A549 (cell line): ENCODE data around the gene RAD9A. TPM values are rescaled to one million over a fixed set of nuclear protein-coding genes. Genes with fewer than 3 reads are reported as not detected.

Experiments
- ATAC-seq, 2 experiments: fragments of 200-7000 bp in 1 of 2; fragments of >200 bp in 1 of 2; cut with Nextera tagmentation in 1 of 2; cut with Tn5 transposase in 1 of 2; 3 replicates each; pipeline versions ENCODE4 v1.8.0 to v1.9.1; 2018 to 2020; ENCODE audit warnings: mild to moderate bottlenecking in 1 of 2, moderate library complexity in 1 of 2
- CTCF ChIA-PET: fragments of 300-600 bp; sonication (Branson Sonifier 250); formaldehyde crosslinking; extraction: SDS; loops from one replicate; lab custom pipeline; 2021; ENCODE audit warnings: antibody characterized with exemption, inconsistent platforms; lab: Yijun Ruan, JAX
- POLR2A ChIA-PET: fragments of 350-600 bp; formaldehyde crosslinking; extraction: SDS; loops from one replicate; lab custom pipeline; 2021; ENCODE audit warnings: antibody characterized with exemption, inconsistent platforms; lab: Yijun Ruan, JAX
- DNase-seq, 2 experiments: peaks; one replicate each; pipeline versions ENCODE4 v3.0.0 to v3.0.0-alpha.2; 2011 to 2016; ENCODE audit warnings: low read depth in 1 of 2, low spot score in 1 of 2
- FAIRE-seq: peaks from 2 replicates; lab custom pipeline; 2011; peaks lifted over from hg19 to GRCh38; lab: Jason Lieb, UNC
- H3K27ac ChIP-seq, 2 experiments: fragments of >200 bp; sonication (Bioruptor Twin); formaldehyde crosslinking; 3 replicates each; pipeline ENCODE4 v1.5.1; 2016 to 2017
- H3K4me1 ChIP-seq: fragments of >200 bp; sonication (Bioruptor Twin); formaldehyde crosslinking; 3 replicates; pipeline ENCODE4 v1.6.1; 2016
- H3K4me2 ChIP-seq: fragments of >200 bp; sonication (Bioruptor Twin); formaldehyde crosslinking; 3 replicates; pipeline ENCODE4 v1.6.1; 2016
- H3K4me3 ChIP-seq: fragments of >200 bp; sonication (Bioruptor Twin); formaldehyde crosslinking; 3 replicates; pipeline ENCODE4 v1.5.1; 2016
- H3K9me3 ChIP-seq: fragments of >200 bp; sonication (Bioruptor Twin); formaldehyde crosslinking; 3 replicates; pipeline ENCODE4 v1.6.1; 2016
- BHLHE40 ChIP-seq: IDR thresholded peaks from 2 replicates; pipeline ENCODE4 v1.6.1; 2012; ENCODE audit warnings: low read depth, low read length, inconsistent platforms
- CBX8 ChIP-seq: fragments of 200-600 bp; sonication (generic); IDR thresholded peaks from 2 replicates; pipeline ENCODE4 v1.6.1; 2016
- CEBPB ChIP-seq, 2 experiments: fragments of >200 bp in 1 of 2; sonication (Bioruptor Twin) in 1 of 2; formaldehyde crosslinking in 1 of 2; IDR thresholded peaks; 2 replicates each; pipeline ENCODE4 v1.6.1; 2012 to 2016
- CHD2 ChIP-seq: fragments of 150-350 bp; IDR thresholded peaks from 2 replicates; pipeline ENCODE4 v1.6.1; 2014; ENCODE audit warnings: low read length; ENCODE audit not compliant: partially characterized antibody
- CHD4 ChIP-seq: fragments of 200-600 bp; sonication (generic); IDR thresholded peaks from 2 replicates; pipeline ENCODE4 v1.6.1; 2016; ENCODE audit warnings: antibody characterized with exemption, mild to moderate bottlenecking, borderline replicate concordance
- EHF ChIP-seq: fragments of 250-450 bp; sonication (Bioruptor Pico); IDR thresholded peaks from 2 replicates; pipeline ENCODE4 v1.5.0; 2020; ENCODE audit warnings: mild to moderate bottlenecking
- ESRRA ChIP-seq: fragments of 150-350 bp; IDR thresholded peaks from 2 replicates; pipeline ENCODE4 v1.6.1; 2014; ENCODE audit warnings: mild to moderate bottlenecking, low read length, borderline replicate concordance
- FOSB ChIP-seq: fragments of 250-450 bp; sonication (Bioruptor Pico); IDR thresholded peaks from 2 replicates; pipeline ENCODE4 v1.5.0; 2020; ENCODE audit warnings: mild to moderate bottlenecking, moderate library complexity
- FOSL2 ChIP-seq, 2 experiments: fragments of 450-650 bp in 1 of 2; fragments of >200 bp in 1 of 2; sonication (Bioruptor Twin) in 1 of 2; formaldehyde crosslinking; IDR thresholded peaks; 2 replicates each; pipeline versions ENCODE4 v1.5.0 to v1.6.1; 2016 to 2020; ENCODE audit warnings: mild to moderate bottlenecking in 1 of 2, moderate library complexity in 1 of 2
- FOXS1 ChIP-seq: fragments of 250-450 bp; sonication (Bioruptor Pico); IDR thresholded peaks from 2 replicates; pipeline ENCODE4 v1.5.0; 2020; ENCODE audit warnings: mild to moderate bottlenecking, moderate library complexity
- HDAC2 ChIP-seq: fragments of 200-600 bp; sonication (generic); IDR thresholded peaks from 2 replicates; pipeline ENCODE4 v1.6.1; 2016
- HOXA7 ChIP-seq: fragments of 250-450 bp; sonication (Bioruptor Pico); IDR thresholded peaks from 2 replicates; pipeline ENCODE4 v1.5.0; 2020; ENCODE audit warnings: mild to moderate bottlenecking, moderate library complexity
- HOXB13 ChIP-seq: fragments of 250-450 bp; sonication (Bioruptor Pico); IDR thresholded peaks from 2 replicates; pipeline ENCODE4 v1.5.0; 2020; ENCODE audit warnings: low read depth, mild to moderate bottlenecking, moderate library complexity
- HOXB5 ChIP-seq: fragments of 250-450 bp; sonication (Bioruptor Pico); IDR thresholded peaks from 2 replicates; pipeline ENCODE4 v1.5.0; 2020; ENCODE audit warnings: mild to moderate bottlenecking, moderate library complexity
- JUN ChIP-seq, 2 experiments: fragments of >200 bp; sonication (Bioruptor Twin); formaldehyde crosslinking; IDR thresholded peaks; 2 replicates in 1 of 2; 3 replicates in 1 of 2; pipeline ENCODE4 v1.6.1; 2016 to 2017
- JUNB ChIP-seq: fragments of >200 bp; sonication (Bioruptor Twin); formaldehyde crosslinking; IDR thresholded peaks from 2 replicates; pipeline ENCODE4 v1.6.1; 2016
- KDM5A ChIP-seq: fragments of 200-600 bp; sonication (generic); IDR thresholded peaks from 2 replicates; pipeline ENCODE4 v1.6.1; 2016; ENCODE audit warnings: antibody characterized with exemption, mild to moderate bottlenecking
- MAFK ChIP-seq: fragments of 450-650 bp; IDR thresholded peaks from 2 replicates; pipeline ENCODE4 v1.6.1; 2014; ENCODE audit not compliant: partially characterized antibody
- MAZ ChIP-seq: fragments of 150-350 bp; IDR thresholded peaks from 2 replicates; pipeline ENCODE4 v1.6.1; 2014; ENCODE audit warnings: antibody characterized with exemption, low read depth, low read length, borderline replicate concordance
- NFE2L2 ChIP-seq: fragments of 150-350 bp; conservative IDR thresholded peaks from 2 replicates; pipeline ENCODE4 v1.6.1; 2014; ENCODE audit warnings: low read length
- POLR2A ChIP-seq: IDR thresholded peaks from 2 replicates; pipeline ENCODE4 v1.6.1; 2012; ENCODE audit warnings: mild to moderate bottlenecking, low read length
- POLR2AphosphoS2 ChIP-seq: conservative IDR thresholded peaks from 2 replicates; pipeline ENCODE4 v1.6.1; 2012; ENCODE audit warnings: low read length, improper control_type of control experiment, inconsistent platforms
- RAD21 ChIP-seq, 2 experiments: fragments of >200 bp in 1 of 2; sonication (Bioruptor Twin) in 1 of 2; formaldehyde crosslinking in 1 of 2; IDR thresholded peaks in 1 of 2; conservative IDR thresholded peaks in 1 of 2; 2 replicates in 1 of 2; 3 replicates in 1 of 2; pipeline ENCODE4 v1.6.1; 2012 to 2018; ENCODE audit warnings: inconsistent platforms in 1 of 2
- RCOR1 ChIP-seq: fragments of 150-350 bp; IDR thresholded peaks from 2 replicates; pipeline ENCODE4 v1.6.1; 2014; ENCODE audit warnings: antibody characterized with exemption, low read length, low read depth
- SMC3 ChIP-seq: fragments of >200 bp; sonication (Bioruptor Twin); formaldehyde crosslinking; IDR thresholded peaks from 3 replicates; pipeline ENCODE4 v1.6.1; 2018; ENCODE audit warnings: inconsistent platforms
- TFCP2L1 ChIP-seq: fragments of 250-450 bp; sonication (Bioruptor Pico); IDR thresholded peaks from 2 replicates; pipeline ENCODE4 v1.5.0; 2021; ENCODE audit warnings: mild to moderate bottlenecking
- TP53 ChIP-seq: fragments of 250-450 bp; sonication (Bioruptor Pico); IDR thresholded peaks from 2 replicates; pipeline ENCODE4 v1.5.0; 2021; ENCODE audit warnings: mild to moderate bottlenecking, moderate library complexity
- ZC3H11A ChIP-seq: fragments of 450-650 bp; IDR thresholded peaks from 2 replicates; pipeline ENCODE4 v1.6.1; 2014; ENCODE audit warnings: antibody characterized with exemption, mild to moderate bottlenecking
- ZFP36 ChIP-seq: fragments of 450-650 bp; IDR thresholded peaks from 2 replicates; pipeline ENCODE4 v1.6.1; 2014; ENCODE audit warnings: borderline replicate concordance; ENCODE audit not compliant: partially characterized antibody
- WGBS: methylation state at CpG from one replicate; pipeline ENCODE4 v1.1.6; 2017; ENCODE audit errors: missing lambda C conversion rate; 5-methylcytosine and 5-hydroxymethylcytosine counted together
- polyA plus RNA-seq, 4 experiments: library from polyadenylated mRNA; depleted of rRNA in 3 of 4; stranded (reverse); fragments of >200 nt; fragmentation: RNase III in 1 of 4; extraction: RNeasy Plus Mini Kit Qiagen cat#74134 plus additional on column Dnase treatment in 1 of 4; gene quantifications; 2 replicates in 3 of 4; 3 replicates in 1 of 4; pipeline ENCODE4 v1.2.3, GENCODE V29; 2011 to 2017
- TF ChIP-seq, protein P1 (sequence below): fragments of 250-450 bp; sonication (Bioruptor Pico); IDR thresholded peaks from 2 replicates; pipeline ENCODE4 v1.5.0; 2020; ENCODE audit warnings: low read depth, mild to moderate bottlenecking, moderate library complexity
- TF ChIP-seq, protein P2 (sequence below): fragments of 450-650 bp; IDR thresholded peaks from 2 replicates; pipeline ENCODE4 v1.6.1; 2014; ENCODE audit warnings: antibody characterized with exemption
- TF ChIP-seq, protein P3 (sequence below): IDR thresholded peaks from 2 replicates; pipeline ENCODE4 v1.6.1; 2012
- TF ChIP-seq, protein P4 (sequence below): fragments of 200-600 bp; sonication (generic); IDR thresholded peaks from 2 replicates; pipeline ENCODE4 v1.6.1; 2016; ENCODE audit warnings: antibody characterized with exemption, mild to moderate bottlenecking, moderate library complexity

The RAD9A gene
- polyA plus RNA-seq, 2 of the 4 experiments (the other 2 are of a cell fraction), result 19.0 to 43.7 TPM

DNA sequence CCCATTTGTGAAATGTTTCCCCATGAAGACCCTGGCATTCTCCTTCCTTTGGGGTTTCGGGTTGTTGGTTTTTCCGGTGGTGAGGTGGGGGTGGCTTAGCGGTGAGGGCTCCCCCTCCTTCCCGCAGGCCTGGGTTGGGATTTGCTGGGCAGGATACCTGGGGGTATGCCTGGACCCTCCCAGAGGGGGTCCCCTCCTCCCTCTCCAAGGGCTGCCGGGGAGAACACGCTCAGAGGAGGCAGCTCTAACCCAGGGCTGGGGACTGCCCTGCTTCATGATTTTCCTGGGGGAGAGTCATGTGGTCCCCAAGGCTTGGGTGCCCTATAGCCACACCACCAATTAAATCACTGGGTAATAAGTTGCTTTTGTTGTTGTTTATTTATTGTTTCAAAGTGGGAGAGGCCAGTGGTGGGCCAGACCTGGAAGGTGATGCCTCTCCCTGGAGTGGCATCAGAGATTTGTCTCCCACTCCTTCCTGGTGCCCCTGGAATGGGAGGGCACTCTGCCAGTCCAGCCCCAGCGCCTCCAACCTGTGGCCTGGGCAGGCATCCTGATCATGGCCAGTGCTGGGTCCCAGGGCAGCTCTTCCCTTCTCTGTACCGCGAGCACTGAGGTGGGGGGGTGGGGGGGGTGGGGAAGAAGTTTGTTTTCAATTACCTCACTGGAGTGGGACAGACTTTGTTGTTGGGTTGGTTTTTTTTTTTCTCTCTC lies 17.1 kb upstream of the RAD9A start (continued):
- TF ChIP-seq RCOR1 (no peak), BHLHE40 (no peak), FOSB (CRISPR knock-in tag) (peak; percentile 93), CEBPB (IDR thresholded peaks at IDR 0.05) (no peak), CHD4 (no peak), HOXB13 (peak; percentile 77; the same call in 1 of the 2 replicates), HDAC2 (no peak), FOXS1 (CRISPR knock-in tag) (no peak), ZFP36 (no peak), CHD2 (peak; percentile 13), JUN (IDR thresholded peaks at IDR 0.05) (no peak; a peak in 2 of 5 replicates), MAFK (no peak), HOXA7 (CRISPR knock-in tag) (peak; percentile 93), SMC3 (no peak), ZC3H11A (no peak), POLR2A (no peak; the same call in 1 of the 2 replicates)
- TF ChIP-seq, protein P1, sequence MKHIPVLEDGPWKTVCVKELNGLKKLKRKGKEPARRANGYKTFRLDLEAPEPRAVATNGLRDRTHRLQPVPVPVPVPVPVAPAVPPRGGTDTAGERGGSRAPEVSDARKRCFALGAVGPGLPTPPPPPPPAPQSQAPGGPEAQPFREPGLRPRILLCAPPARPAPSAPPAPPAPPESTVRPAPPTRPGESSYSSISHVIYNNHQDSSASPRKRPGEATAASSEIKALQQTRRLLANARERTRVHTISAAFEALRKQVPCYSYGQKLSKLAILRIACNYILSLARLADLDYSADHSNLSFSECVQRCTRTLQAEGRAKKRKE (CRISPR knock-in tag), result no peak; the same call in 1 of the 2 replicates
- TF ChIP-seq, protein P2, sequence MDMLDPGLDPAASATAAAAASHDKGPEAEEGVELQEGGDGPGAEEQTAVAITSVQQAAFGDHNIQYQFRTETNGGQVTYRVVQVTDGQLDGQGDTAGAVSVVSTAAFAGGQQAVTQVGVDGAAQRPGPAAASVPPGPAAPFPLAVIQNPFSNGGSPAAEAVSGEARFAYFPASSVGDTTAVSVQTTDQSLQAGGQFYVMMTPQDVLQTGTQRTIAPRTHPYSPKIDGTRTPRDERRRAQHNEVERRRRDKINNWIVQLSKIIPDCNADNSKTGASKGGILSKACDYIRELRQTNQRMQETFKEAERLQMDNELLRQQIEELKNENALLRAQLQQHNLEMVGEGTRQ, result peak; percentile 7; the same call in 1 of the 2 replicates
- TF ChIP-seq, all 56 proteins: peak for 11

DNA sequence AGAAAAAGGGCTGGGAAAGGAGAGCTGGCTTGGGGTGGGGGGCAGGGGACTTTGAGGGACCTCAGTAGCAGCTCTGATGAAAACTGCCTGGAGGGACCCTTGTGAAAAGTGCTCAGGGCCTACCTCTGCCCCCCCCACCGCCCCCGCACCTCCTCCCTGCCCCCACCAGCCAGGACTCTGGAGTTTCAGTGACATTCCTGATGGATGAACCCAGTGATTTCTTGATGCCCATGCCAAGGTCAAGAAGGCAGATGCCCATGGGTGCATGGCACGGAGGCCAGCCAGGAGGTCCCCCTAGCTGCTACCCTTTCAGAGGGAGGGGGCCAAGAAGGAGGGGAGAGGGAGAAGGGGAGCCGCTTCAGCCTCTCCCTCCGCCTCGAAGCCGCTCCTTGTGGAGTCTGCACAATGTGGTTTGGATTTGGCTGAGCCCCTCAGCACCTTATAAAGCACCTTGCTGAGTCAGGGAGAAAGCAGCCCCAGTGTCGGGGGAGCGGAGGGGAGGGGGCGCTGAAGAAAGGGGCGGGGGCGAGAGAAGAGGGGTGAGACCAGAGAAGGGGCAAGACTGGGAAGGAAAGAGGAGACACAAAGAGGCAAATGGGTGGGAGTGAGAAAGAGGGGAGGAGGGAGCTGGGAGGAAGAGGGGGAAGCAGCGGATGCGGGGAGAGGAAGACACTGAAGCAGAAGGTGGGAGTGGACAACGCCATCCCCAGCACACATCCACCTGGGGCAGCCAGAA lies 16.3 kb upstream of the RAD9A start:
- Histone ChIP-seq H3K9me3 (no peaks in the 10 kb centered on the region), H3K4me3 (peak overlapping the region; percentile 29), H3K4me2 (peak overlapping the region; percentile 95), H3K27ac (peak overlapping the region; percentile 95 to 100), H3K4me1 (peaks cover 73% of the 10 kb centered on the region)
- 1% methylated on average over 8 of the region's 15 CpGs for WGBS
- FAIRE-seq (no peak), DNase-seq (peak; percentile 52 to 80), ATAC-seq (peak in 1 of 2 experiments; percentile 0; a peak in 1 of 6 replicates)
- CTCF ChIA-PET, result interaction anchor here (2.2 to 46.2 kb wide), 4 partner anchors 17 to 113 kb away, joined by 9 to 1913 read pairs (median 320); partner anchors contain the start of genes POLD4, PPP1CA, RAD9A and TBC1D10C
- POLR2A ChIA-PET, result interaction anchor here (0.7 to 9.3 kb wide), 6 partner anchors 16 to 105 kb away, joined by 3 to 172 read pairs (median 7); partner anchors contain the start of genes POLD4, PPP1CA and RAD9A
- TF ChIP-seq CEBPB (IDR thresholded peaks at IDR 0.05) (no peak), RAD21 (conservative IDR thresholded peaks at IDR 0.05 in 1 of 2, IDR thresholded peaks at IDR 0.05 in 1 of 2) (no peak; a peak in 1 of 5 replicates), SMC3 (no peak; the same call in 2 of the 3 replicates), POLR2A (peak; percentile 29), POLR2AphosphoS2 (no peak), BHLHE40 (no peak), FOSB (CRISPR knock-in tag) (no peak), ZC3H11A (no peak), TFCP2L1 (no peak), FOXS1 (CRISPR knock-in tag) (no peak), CBX8 (no peak), KDM5A (no peak), ESRRA (no peak), FOSL2 (IDR thresholded peaks at IDR 0.05) (peak; percentile 24; the same call in 1 of the 2 replicates), FOSL2 (CRISPR knock-in tag; IDR thresholded peaks at IDR 0.05) (0 out of 2 replicates have a peak, but pooled peaks have one; percentile 6), JUNB (no peak), HOXB5 (CRISPR knock-in tag) (no peak), TP53 (CRISPR knock-in tag) (no peak), NFE2L2 (no peak), RCOR1 (no peak), HDAC2 (no peak), MAZ (no peak), EHF (CRISPR knock-in tag) (peak; percentile 44; the same call in 1 of the 2 replicates)
- TF ChIP-seq, protein P3, sequence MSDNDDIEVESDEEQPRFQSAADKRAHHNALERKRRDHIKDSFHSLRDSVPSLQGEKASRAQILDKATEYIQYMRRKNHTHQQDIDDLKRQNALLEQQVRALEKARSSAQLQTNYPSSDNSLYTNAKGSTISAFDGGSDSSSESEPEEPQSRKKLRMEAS, result peak; percentile 78
- TF ChIP-seq, protein P4, sequence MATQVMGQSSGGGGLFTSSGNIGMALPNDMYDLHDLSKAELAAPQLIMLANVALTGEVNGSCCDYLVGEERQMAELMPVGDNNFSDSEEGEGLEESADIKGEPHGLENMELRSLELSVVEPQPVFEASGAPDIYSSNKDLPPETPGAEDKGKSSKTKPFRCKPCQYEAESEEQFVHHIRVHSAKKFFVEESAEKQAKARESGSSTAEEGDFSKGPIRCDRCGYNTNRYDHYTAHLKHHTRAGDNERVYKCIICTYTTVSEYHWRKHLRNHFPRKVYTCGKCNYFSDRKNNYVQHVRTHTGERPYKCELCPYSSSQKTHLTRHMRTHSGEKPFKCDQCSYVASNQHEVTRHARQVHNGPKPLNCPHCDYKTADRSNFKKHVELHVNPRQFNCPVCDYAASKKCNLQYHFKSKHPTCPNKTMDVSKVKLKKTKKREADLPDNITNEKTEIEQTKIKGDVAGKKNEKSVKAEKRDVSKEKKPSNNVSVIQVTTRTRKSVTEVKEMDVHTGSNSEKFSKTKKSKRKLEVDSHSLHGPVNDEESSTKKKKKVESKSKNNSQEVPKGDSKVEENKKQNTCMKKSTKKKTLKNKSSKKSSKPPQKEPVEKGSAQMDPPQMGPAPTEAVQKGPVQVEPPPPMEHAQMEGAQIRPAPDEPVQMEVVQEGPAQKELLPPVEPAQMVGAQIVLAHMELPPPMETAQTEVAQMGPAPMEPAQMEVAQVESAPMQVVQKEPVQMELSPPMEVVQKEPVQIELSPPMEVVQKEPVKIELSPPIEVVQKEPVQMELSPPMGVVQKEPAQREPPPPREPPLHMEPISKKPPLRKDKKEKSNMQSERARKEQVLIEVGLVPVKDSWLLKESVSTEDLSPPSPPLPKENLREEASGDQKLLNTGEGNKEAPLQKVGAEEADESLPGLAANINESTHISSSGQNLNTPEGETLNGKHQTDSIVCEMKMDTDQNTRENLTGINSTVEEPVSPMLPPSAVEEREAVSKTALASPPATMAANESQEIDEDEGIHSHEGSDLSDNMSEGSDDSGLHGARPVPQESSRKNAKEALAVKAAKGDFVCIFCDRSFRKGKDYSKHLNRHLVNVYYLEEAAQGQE, result no peak
